ENCODE results near the gene BCAS1.

DNA sequence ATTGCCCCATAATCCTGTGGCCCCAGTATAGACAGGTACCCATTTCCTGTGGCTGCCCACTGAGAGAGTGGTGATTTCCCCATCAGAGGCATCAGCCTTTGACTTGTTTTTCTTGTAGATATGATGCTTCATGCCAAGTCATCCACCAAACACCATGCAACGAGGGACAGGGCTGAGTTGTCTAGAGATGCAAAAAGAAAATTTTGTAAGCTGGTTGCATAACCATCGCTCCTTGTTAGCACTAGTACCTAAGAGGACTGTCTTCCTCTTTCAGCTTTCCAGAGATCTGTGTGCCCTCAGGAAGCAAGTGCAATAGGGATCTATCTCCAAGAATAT is 166.8 kb downstream of the BCAS1 start:
- TF ChIP-seq, protein P1, sequence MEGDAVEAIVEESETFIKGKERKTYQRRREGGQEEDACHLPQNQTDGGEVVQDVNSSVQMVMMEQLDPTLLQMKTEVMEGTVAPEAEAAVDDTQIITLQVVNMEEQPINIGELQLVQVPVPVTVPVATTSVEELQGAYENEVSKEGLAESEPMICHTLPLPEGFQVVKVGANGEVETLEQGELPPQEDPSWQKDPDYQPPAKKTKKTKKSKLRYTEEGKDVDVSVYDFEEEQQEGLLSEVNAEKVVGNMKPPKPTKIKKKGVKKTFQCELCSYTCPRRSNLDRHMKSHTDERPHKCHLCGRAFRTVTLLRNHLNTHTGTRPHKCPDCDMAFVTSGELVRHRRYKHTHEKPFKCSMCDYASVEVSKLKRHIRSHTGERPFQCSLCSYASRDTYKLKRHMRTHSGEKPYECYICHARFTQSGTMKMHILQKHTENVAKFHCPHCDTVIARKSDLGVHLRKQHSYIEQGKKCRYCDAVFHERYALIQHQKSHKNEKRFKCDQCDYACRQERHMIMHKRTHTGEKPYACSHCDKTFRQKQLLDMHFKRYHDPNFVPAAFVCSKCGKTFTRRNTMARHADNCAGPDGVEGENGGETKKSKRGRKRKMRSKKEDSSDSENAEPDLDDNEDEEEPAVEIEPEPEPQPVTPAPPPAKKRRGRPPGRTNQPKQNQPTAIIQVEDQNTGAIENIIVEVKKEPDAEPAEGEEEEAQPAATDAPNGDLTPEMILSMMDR (tag by site-specific recombination; IDR thresholded peaks at IDR 0.05) = no peak
- TF ChIP-seq, protein P2, sequence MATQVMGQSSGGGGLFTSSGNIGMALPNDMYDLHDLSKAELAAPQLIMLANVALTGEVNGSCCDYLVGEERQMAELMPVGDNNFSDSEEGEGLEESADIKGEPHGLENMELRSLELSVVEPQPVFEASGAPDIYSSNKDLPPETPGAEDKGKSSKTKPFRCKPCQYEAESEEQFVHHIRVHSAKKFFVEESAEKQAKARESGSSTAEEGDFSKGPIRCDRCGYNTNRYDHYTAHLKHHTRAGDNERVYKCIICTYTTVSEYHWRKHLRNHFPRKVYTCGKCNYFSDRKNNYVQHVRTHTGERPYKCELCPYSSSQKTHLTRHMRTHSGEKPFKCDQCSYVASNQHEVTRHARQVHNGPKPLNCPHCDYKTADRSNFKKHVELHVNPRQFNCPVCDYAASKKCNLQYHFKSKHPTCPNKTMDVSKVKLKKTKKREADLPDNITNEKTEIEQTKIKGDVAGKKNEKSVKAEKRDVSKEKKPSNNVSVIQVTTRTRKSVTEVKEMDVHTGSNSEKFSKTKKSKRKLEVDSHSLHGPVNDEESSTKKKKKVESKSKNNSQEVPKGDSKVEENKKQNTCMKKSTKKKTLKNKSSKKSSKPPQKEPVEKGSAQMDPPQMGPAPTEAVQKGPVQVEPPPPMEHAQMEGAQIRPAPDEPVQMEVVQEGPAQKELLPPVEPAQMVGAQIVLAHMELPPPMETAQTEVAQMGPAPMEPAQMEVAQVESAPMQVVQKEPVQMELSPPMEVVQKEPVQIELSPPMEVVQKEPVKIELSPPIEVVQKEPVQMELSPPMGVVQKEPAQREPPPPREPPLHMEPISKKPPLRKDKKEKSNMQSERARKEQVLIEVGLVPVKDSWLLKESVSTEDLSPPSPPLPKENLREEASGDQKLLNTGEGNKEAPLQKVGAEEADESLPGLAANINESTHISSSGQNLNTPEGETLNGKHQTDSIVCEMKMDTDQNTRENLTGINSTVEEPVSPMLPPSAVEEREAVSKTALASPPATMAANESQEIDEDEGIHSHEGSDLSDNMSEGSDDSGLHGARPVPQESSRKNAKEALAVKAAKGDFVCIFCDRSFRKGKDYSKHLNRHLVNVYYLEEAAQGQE (tag by site-specific recombination; IDR thresholded peaks at IDR 0.05) = no peak
- TF ChIP-seq TRIM28 (IDR thresholded peaks at IDR 0.05; ENCODE audit: borderline replicate concordance, low read length) = no peak
- TF ChIP-seq ZNF623 (tag by site-specific recombination; IDR thresholded peaks at IDR 0.05) = no peak
- TF ChIP-seq, protein P3, sequence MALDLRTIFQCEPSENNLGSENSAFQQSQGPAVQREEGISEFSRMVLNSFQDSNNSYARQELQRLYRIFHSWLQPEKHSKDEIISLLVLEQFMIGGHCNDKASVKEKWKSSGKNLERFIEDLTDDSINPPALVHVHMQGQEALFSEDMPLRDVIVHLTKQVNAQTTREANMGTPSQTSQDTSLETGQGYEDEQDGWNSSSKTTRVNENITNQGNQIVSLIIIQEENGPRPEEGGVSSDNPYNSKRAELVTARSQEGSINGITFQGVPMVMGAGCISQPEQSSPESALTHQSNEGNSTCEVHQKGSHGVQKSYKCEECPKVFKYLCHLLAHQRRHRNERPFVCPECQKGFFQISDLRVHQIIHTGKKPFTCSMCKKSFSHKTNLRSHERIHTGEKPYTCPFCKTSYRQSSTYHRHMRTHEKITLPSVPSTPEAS (tag by site-specific recombination; IDR thresholded peaks at IDR 0.05) = no peak
- TF ChIP-seq, protein P4, sequence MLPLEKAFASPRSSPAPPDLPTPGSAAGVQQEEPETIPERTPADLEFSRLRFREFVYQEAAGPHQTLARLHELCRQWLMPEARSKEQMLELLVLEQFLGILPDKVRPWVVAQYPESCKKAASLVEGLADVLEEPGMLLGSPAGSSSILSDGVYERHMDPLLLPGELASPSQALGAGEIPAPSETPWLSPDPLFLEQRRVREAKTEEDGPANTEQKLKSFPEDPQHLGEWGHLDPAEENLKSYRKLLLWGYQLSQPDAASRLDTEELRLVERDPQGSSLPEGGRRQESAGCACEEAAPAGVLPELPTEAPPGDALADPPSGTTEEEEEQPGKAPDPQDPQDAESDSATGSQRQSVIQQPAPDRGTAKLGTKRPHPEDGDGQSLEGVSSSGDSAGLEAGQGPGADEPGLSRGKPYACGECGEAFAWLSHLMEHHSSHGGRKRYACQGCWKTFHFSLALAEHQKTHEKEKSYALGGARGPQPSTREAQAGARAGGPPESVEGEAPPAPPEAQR (tag by site-specific recombination; IDR thresholded peaks at IDR 0.05) = no peak
- no peak for TF ChIP-seq ZBTB8A (tag by site-specific recombination; IDR thresholded peaks at IDR 0.05)
- TF ChIP-seq ZNF645 (tag by site-specific recombination; IDR thresholded peaks at IDR 0.05) = no peak
- TF ChIP-seq ZBTB44 (tag by site-specific recombination; IDR thresholded peaks at IDR 0.05) = no peak
- no peak for TF ChIP-seq ATF2 (tag by site-specific recombination; IDR thresholded peaks at IDR 0.05; ENCODE audit: low read depth)
- TF ChIP-seq ZBTB1 (tag by site-specific recombination; IDR thresholded peaks at IDR 0.05) = no peak

All from HEK293 (cell line).